DMS 273 (cell line): Measurements from ENCODE around the gene VMA21.

ENCODE experiments used
- DNase-seq: peaks from one replicate; lab custom pipeline; 2025; ENCODE audit not compliant: unreplicated experiment; lab: John Stamatoyannopoulos, UW

Gene VMA21

DNA sequence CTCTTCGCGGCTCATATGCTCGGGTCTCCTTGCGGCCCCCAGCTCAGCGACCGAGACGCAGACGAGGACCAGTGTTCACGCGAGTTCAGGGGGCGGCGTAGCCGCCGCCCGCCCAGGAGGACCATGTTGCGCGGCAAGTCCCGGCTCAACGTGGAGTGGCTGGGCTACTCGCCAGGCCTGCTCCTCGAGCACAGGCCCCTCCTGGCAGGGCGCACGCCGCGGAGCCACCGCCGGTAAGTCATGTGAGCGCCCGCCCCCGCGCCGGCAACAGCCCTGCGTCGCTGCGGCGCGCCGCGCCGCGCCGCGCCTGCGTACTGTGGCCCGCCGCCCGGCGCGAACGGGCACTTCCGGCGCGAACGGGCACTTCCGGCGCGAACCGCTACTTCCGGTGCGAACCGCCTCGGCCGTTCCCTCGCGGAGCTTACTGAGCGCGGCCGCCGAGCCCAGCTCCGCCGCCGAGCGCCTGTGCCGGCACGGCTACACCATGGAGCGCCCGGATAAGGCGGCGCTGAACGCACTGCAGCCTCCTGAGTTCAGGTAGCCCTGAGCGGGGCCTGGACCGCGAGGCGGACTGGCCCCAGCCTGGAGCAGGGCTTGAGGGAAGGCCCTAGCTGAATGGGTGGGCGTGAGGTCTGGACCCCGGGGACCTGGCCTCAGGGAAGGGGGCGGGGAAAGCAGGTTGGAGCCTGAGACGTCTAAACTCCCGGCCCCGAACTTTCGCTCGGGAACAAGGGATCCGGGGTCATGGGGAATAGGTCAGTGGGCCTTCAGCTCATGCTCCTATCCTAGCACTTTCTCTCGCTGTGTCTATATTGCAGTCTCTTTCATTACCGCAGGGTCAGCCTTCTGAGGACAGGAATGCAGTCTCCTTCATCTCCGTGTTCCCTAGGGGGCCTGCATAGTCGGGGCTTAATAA is at the start of gene VMA21:
Gene VMA21 (plus strand): TSS at position 382 of the 916 bp plus-strand sequence. CDS start 103 bp downstream, at position 485.
- DNase-seq, result peak; percentile 96

- no peak for DNase-seq
These were observed 37.7 kb upstream of the VMA21 start for GRCh38 chrX:151359341-151359740.

GRCh38 chrX:151359931-151360871 is 36.8 kb upstream of the VMA21 start:
- peak; percentile 78 for DNase-seq

- no peak for DNase-seq
These were observed 33.7 kb upstream of the VMA21 start for GRCh38 chrX:151363316-151363715.

DNA sequence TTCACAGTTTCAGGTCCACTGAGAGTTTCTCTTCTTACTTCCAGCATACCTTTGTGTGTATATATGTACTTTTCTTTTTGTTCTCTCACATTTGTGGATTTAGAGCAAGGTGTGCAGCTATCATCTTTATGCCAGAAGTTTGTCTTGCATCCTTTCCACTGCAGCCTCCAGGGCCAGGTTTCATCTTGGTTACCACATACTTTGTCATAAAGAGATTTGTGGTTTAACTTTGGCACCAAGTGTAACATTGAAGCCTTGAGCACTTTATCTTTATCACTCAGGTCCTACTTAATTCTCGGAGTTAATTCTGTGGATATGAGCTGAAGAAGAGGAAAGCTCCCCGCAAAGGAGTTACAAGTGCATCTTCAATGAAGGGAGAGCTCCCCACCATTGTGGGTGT is 31.4 kb upstream of the VMA21 start:
- DNase-seq, result no peak

DNA sequence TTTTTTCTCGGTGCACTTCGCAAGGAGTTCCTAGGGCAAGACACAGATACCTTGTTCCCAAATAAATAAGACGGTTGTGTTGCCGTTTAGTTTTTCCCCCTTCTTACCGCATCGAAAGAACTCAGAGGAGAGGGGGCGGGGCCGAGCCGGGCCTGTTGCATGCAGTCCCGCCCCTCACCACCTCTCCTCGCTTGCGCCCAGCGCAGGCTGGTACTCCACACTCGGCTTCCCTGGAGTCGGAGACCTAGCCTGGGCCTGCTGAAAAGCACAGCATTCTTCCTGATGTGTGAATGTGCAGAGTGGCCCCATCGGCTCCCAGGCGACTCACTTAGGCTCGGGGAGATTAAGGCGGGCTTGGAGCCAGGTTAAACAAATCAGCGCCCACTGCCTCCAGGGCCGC is 26.1 kb upstream of the VMA21 start:
- peak; percentile 71 for DNase-seq

- peak; percentile 87 for DNase-seq
These were observed 12.2 kb upstream of the VMA21 start for GRCh38 chrX:151384807-151385206.

DNA sequence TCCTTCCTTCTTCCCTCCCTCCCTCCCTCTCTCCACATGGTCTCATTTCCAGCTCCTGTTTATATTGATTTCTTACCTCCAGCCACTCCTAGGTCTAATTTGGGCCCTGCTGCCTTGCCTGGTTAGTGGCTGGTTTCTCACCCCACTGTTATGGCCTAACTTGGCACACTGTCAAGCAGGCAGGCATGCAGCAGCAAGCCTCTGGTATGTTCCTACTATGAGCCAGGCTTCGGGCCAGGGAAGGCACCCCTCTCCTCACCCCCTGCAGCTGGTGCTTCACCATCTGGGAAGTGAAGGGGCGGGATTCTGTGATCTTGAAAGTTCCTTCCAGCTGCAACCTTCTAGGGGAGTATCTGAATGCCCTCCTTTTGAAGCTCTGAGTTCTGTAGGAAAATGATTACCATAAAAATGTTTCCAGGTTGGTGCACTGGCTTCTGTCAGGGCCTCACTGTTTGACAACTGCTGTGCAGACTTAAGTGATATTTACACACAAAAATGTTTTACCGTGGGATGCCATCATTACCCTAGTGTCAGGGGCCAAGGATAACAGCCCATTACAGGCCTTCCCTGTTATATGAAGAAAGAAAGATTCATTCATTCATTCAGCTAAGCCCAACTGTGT is 10.1 kb upstream of the VMA21 start:
- DNase-seq, result peak; percentile 66

GRCh38 chrX:151391722-151392121 is 5.3 kb upstream of the VMA21 start:
- DNase-seq, result no peak

GRCh38 chrX:151393514-151393913 is 3.5 kb upstream of the VMA21 start:
- peak; percentile 23 for DNase-seq

- DNase-seq, result peak; percentile 91
These were observed 773 bp upstream of the VMA21 start for GRCh38 chrX:151396042-151396824.

DNA sequence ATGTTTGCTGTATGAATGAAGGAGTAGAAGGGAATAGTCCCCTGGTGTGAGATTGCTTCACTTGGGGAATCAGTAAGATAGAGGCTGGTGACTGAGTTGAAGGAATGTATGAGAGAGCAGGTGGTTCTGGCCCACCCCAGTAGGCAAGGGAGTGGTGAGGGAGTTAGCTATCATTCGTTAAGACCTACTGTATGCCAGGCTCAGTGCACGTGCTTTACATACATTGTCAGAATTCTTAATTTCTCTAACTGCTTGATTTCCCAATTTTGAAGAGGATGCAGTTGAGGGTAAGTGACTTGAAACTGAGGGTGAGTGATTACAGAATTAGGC is 700 bp downstream of the VMA21 start:
- DNase-seq, result peak; percentile 49

GRCh38 chrX:151398346-151398745 is 1.3 kb downstream of the VMA21 start:
- no peak for DNase-seq

DNA sequence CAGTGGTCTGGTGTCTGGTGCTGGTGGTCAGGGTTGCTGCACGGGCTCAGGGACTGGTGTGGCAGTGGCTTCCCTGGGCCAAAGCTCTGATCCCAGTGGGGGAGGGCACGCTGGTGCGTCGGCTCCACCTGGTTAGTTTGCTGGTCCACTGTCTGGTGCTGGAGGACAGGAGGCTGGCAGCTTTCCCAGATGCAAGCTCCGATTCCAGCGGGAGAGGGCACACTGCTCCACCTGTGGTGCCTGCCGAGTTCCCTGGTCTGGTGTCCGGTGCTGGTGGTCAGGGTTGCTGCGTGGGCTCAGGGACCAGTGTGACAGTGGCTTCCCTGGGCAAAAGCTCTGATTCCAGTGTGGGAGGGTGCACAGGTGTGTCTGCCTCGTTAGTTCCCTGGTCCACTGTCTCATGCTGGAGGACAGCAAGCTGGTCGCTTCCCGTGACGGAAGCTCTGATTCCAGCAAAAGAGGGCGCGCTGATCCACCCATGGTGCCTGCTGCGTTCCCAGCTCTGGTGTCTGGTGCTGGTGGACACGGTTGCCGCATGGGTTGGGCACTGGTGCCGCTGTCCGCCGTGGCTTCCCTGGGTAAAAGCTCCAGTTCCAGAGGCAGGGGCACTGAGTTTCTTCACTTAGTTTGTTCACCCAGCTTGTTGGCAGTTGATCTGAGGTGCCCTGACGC is 5.8 kb downstream of the VMA21 start:
- peak; percentile 56 for DNase-seq

GRCh38 chrX:151416579-151416978 is 19.6 kb downstream of the VMA21 start:
- DNase-seq, result no peak

DNA sequence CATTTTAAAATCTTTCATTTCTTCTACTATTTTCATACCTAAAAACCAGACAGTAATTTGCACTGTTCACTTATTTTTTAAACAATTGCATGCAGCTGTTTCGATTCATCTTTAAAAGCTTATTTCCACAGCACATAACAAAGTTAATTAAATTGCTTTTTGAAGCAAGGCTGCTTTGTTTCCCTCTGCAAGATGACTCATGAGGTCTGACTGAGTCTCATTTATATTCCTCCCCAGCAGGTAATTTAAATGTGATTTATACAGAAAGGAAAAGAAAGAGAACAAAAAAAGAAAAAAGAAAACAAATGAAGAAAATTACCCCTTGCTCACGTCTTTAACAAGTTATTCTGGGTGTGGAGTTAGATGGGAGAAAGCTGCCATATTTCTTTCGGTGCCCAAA is 22.8 kb downstream of the VMA21 start:
- no peak for DNase-seq

GRCh38 chrX:151424505-151424904 is 27.5 kb downstream of the VMA21 start:
- DNase-seq, result no peak

GRCh38 chrX:151448509-151448908 is 51.5 kb downstream of the VMA21 start:
- DNase-seq, result no peak

DNA sequence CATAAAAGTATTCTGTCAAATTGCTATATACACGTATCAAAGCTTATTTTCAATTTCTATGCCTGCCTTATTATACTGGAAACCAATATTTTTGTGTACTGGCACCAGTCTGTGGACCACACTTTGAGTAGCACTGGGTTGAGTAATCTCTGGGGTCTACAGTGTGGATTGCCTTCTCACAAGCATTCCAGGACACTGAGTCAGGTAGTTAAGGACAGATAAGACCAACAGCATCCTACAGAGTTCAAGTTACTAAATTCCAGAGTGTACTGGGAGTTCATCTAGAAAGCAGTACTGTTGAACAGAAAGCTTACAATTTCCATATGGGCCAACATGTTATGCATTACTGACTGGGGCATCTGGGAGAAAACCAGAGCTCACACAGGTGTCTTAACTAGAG is 61.8 kb downstream of the VMA21 start:
- no peak for DNase-seq
